ENCODE results near the gene CHRND.

Gene CHRND

GRCh38 chr2:232525791-232526371 lies at the start of gene CHRND:
TSS of gene CHRND (plus strand) at chr2:232526160. CDS start at chr2:232526216, 56 bp downstream.
- no peaks in the 10 kb centered on the region for H3K36me3 Mint-ChIP-seq (ENCODE audit: low read depth)
- H3K27me3 Mint-ChIP-seq, result peaks cover 67% of the 10 kb centered on the region
- no peak within 1 kb of the TSS for H3K4me3 Mint-ChIP-seq
- no peak within 1 kb of the TSS for H3K27ac Mint-ChIP-seq
- no peaks in the 10 kb centered on the region for H3K9me3 Mint-ChIP-seq
- H3K4me1 Mint-ChIP-seq (ENCODE audit: low read depth), result peaks cover 22% of the 10 kb centered on the region
- DNase-seq, result no peak

GRCh38 chr2:232476791-232477190 lies 49.2 kb upstream of the CHRND start:
- H3K9me3 Mint-ChIP-seq, result peaks cover 12% of the 10 kb centered on the region
- no peak for DNase-seq
- no peaks in the 10 kb centered on the region for H3K4me1 Mint-ChIP-seq (ENCODE audit: low read depth)
- no peak overlapping the region for H3K4me3 Mint-ChIP-seq
- no peak overlapping the region for H3K27ac Mint-ChIP-seq
- peaks cover 30% of the 10 kb centered on the region for H3K27me3 Mint-ChIP-seq
- no peaks in the 10 kb centered on the region for H3K36me3 Mint-ChIP-seq (ENCODE audit: low read depth)

GRCh38 chr2:232477751-232478510 lies 48.0 kb upstream of the CHRND start:
- Mint-ChIP-seq H3K9me3 (peaks cover under 1% of the 10 kb centered on the region), H3K27me3 (peaks cover 29% of the 10 kb centered on the region), H3K4me3 (no peak overlapping the region), H3K4me1 (ENCODE audit: low read depth) (no peaks in the 10 kb centered on the region), H3K36me3 (ENCODE audit: low read depth) (no peaks in the 10 kb centered on the region), H3K27ac (no peak overlapping the region)
- DNase-seq, result no peak

DNA sequence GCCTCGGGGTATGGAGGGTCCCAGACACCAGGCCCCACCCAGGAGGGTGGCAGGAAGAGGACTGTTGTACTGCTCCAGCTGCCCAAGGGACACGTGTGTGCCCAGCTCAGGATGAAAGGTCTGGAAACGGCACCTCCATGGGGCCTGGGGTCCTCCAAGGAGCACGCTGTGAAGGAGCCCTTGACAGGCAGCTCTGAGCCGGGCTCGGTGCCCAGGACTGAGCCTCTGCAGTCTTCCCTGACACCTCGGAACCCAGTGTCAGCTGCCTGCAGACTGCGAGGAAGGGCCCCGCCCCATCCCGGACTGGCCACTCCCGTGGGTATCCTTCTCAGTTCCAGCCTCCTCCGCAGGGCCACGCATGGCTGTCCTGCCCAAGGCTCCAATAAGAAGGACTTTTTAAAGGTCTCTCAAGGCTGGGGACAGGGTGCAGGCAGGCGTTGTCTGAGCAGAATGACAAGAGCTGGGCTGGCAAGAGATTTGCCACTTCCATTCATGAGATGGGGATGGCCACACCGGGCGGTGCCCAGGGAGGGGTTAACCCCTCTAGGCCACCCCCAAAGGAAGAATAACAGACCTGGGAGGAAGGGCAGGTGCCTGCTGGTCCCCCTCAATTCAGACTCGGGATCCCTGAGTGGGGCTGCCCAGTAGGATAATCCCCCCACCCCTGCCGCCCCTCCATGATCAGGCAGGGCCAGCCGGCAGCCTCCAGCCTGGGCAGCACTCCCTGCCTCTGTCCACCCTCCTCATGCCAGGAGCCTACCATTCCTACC lies 47.2 kb upstream of the CHRND start:
- no peaks in the 10 kb centered on the region for H3K4me1 Mint-ChIP-seq (ENCODE audit: low read depth)
- H3K4me3 Mint-ChIP-seq, result no peak overlapping the region
- H3K9me3 Mint-ChIP-seq, result no peaks in the 10 kb centered on the region
- H3K36me3 Mint-ChIP-seq (ENCODE audit: low read depth), result no peaks in the 10 kb centered on the region
- H3K27me3 Mint-ChIP-seq, result peaks cover 28% of the 10 kb centered on the region
- H3K27ac Mint-ChIP-seq, result no peak overlapping the region
- no peak for DNase-seq

DNA sequence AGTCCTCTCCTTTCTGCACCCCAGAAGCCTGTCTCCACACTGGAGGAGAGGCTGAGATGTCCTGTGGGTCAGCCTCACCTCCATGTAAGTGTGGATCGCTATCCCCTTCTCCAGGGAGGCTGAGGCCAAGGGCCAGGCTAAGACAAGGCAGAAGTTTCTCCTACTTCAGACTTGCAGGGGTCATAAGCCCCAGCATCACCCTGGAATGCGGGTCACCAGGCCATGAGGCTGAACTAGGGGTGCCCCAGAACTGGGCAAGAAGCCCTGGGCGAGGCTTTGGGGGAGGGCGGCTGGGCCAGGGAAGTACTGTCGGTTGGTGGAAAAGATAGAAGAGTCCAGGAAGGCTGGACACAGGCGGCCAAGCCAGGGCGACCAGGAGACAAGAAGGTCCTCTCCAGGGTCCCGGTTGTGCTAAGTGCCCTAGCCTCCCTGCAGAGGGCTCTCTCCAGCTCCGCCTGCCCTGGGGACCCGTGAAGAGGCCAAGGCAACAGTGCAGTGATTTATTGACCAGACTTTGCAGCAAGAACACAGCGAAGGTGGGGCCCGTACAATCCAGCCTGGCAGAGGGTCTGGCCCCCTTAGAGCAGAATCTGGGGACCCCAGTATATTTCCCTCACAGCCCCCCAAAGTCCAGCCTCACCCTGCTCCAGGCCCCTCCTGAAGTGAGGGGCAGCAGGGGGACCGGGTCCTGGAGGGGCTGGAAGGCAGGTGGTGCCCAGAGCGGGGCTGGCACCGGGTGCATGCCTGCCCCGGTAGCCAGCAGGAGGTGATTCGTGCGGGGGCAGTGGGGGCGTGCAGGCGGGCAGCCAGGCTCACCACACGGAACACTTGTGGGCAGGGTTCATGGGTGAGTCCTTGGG lies 46.4 kb upstream of the CHRND start:
- H3K27ac Mint-ChIP-seq, result no peak overlapping the region
- H3K4me1 Mint-ChIP-seq (ENCODE audit: low read depth), result no peaks in the 10 kb centered on the region
- no peaks in the 10 kb centered on the region for H3K9me3 Mint-ChIP-seq
- no peak overlapping the region for H3K4me3 Mint-ChIP-seq
- DNase-seq, result no peak
- no peaks in the 10 kb centered on the region for H3K36me3 Mint-ChIP-seq (ENCODE audit: low read depth)
- peaks cover 36% of the 10 kb centered on the region for H3K27me3 Mint-ChIP-seq

DNA sequence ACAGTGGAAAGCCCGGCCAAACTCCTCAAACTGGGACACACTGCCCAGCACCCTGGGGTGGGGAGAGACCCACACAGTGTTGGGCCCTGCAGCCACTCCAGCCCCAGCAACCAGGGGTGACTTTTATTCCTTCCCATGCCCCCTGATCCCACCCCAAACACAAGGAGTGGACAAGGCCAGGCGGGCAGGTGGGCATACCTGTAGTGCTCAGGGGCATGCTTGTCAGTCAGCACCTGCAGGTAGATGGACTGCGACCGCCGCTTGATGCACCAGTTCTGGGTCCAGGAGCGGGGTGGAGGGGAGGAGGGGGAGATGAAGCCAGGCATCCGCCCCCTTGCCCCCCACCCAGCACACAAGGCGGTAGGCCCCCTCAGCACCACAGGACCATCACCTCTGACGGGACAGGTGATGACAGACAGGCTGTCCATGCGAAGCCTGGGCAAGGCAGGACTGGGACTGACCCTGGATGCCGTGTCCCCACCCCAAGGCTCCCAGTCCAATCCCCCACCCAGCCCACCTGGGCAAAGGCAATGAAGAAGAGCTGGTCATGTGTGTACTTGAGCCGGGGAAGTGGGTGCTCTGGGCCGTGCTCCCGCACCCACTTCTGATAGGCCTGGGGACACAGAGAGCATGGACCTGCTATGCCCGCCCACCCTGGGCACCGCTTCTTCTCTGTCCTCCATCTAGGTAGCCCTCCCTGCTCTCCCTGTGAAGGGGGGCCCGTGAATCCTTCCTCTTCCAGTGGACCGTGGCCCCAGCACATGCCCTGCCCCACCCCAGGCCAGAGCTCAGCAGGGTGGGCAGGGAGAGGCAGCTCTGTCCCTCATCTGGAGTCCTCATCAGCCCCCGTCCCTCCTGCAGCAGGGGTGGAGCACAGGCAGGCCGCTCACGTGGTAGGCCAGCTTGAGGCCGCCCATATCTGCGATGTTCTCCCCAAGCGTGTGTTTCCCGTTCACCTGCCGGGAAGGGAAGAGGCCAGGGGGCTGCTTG lies 45.5 kb upstream of the CHRND start:
- Mint-ChIP-seq H3K27ac (no peak overlapping the region), H3K9me3 (no peaks in the 10 kb centered on the region), H3K4me3 (no peak overlapping the region), H3K36me3 (ENCODE audit: low read depth) (no peaks in the 10 kb centered on the region), H3K27me3 (peaks cover 40% of the 10 kb centered on the region), H3K4me1 (ENCODE audit: low read depth) (peaks cover 4% of the 10 kb centered on the region)
- DNase-seq, result no peak

GRCh38 chr2:232481322-232482140 lies 44.4 kb upstream of the CHRND start:
- H3K27me3 Mint-ChIP-seq, result peaks cover 37% of the 10 kb centered on the region
- H3K36me3 Mint-ChIP-seq (ENCODE audit: low read depth), result no peaks in the 10 kb centered on the region
- no peak overlapping the region for H3K27ac Mint-ChIP-seq
- H3K4me3 Mint-ChIP-seq, result no peak overlapping the region
- H3K4me1 Mint-ChIP-seq (ENCODE audit: low read depth), result peaks cover 4% of the 10 kb centered on the region
- DNase-seq, result no peak
- H3K9me3 Mint-ChIP-seq, result no peaks in the 10 kb centered on the region

DNA sequence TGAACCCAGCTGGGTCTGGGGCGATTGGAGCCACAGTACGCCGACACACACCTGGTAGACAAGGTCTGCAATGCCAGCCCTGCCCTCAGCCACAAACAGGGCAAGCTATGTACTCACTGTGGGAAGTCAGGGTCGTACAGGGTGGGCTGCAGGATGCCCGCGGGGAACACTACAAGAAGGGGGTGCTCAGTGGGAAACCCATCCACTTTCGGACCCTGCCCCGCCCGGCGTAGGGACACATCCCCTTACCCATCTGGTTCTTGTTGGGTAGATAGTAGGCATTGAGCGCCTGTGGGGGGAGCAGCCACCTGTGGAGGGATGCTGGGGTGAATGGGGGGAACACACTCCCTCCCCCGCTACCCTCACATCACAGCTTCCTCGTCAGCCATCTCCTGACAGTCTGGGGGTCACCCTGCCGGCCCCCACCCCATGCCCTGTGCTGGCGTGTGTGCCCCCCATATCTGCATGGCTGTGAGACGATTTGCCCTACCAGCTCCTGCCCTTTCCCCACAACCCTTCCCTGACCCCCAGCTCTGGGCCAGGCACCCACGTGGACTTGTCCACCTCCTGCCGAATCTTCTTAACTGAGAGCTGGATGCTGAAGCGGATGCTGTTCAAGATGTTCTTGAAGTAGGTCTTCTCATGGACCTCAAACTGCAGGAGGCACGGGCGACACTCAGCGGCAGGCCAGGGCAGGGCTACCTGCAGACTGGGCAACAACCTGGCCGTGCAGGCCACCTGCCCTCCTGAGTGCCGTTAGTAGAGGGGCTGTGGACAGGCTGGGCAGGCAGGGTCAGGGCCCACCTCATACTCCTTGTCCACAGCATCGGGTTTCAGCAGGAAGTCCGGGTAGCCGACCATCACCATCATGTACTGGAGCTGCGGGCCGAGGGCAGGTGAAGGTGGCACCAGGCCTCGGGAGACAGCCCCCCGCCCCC lies 43.4 kb upstream of the CHRND start:
- peaks cover 39% of the 10 kb centered on the region for H3K27me3 Mint-ChIP-seq
- peaks cover 8% of the 10 kb centered on the region for H3K4me1 Mint-ChIP-seq (ENCODE audit: low read depth)
- no peaks in the 10 kb centered on the region for H3K9me3 Mint-ChIP-seq
- no peak for DNase-seq
- no peaks in the 10 kb centered on the region for H3K36me3 Mint-ChIP-seq (ENCODE audit: low read depth)
- H3K4me3 Mint-ChIP-seq, result no peak overlapping the region
- no peak overlapping the region for H3K27ac Mint-ChIP-seq

GRCh38 chr2:232483311-232483922 lies 42.5 kb upstream of the CHRND start:
- Mint-ChIP-seq H3K4me1 (ENCODE audit: low read depth) (peaks cover 8% of the 10 kb centered on the region), H3K4me3 (no peak overlapping the region), H3K27ac (no peak overlapping the region), H3K27me3 (peaks cover 44% of the 10 kb centered on the region), H3K36me3 (ENCODE audit: low read depth) (no peaks in the 10 kb centered on the region), H3K9me3 (no peaks in the 10 kb centered on the region)
- no peak for DNase-seq

- Mint-ChIP-seq H3K36me3 (ENCODE audit: low read depth) (no peaks in the 10 kb centered on the region), H3K27ac (no peak overlapping the region), H3K4me1 (ENCODE audit: low read depth) (peaks cover 8% of the 10 kb centered on the region), H3K4me3 (no peak overlapping the region), H3K9me3 (no peaks in the 10 kb centered on the region), H3K27me3 (peaks cover 51% of the 10 kb centered on the region)
- no peak for DNase-seq
These were observed 41.9 kb upstream of the CHRND start for GRCh38 chr2:232483923-232484627.

GRCh38 chr2:232484628-232485347 lies 41.2 kb upstream of the CHRND start:
- Mint-ChIP-seq H3K9me3 (no peaks in the 10 kb centered on the region), H3K4me3 (no peak overlapping the region), H3K27ac (no peak overlapping the region), H3K27me3 (peaks cover 58% of the 10 kb centered on the region), H3K4me1 (ENCODE audit: low read depth) (peaks cover 8% of the 10 kb centered on the region), H3K36me3 (ENCODE audit: low read depth) (no peaks in the 10 kb centered on the region)
- no peak for DNase-seq
